Esophagus muscularis mucosa (tissue), 4 donors: Measurements from ENCODE around the gene PEX5L. TPM values are rescaled to one million over a fixed set of nuclear protein-coding genes. Genes with fewer than 3 reads are reported as not detected.

ENCODE experiments used
- DNase-seq: peaks from one replicate; pipeline ENCODE4 v3.0.0-alpha.2; 2017; ENCODE audit errors: extremely low spot score
- H3K27ac ChIP-seq, 4 donors: fragments of 200-600 bp; sonication (generic); replicated peaks in 1 of 4; 1 replicate in 3 of 4; 2 replicates in 1 of 4; pipeline ENCODE4 v1.5.1; 2016 to 2019; ENCODE audit warnings: mild to moderate bottlenecking in 1 of 4
- H3K27me3 ChIP-seq, 4 donors: fragments of 200-600 bp; sonication (generic); one replicate each; pipeline versions ENCODE4 v1.5.1 to v1.6.0; 2016 to 2019
- H3K36me3 ChIP-seq, 4 donors: fragments of 200-600 bp; sonication (generic); one replicate each; pipeline ENCODE4 v1.5.1; 2016 to 2019
- H3K4me1 ChIP-seq, 4 donors: fragments of 200-600 bp; sonication (generic); one replicate each; pipeline ENCODE4 v1.5.1; 2016 to 2019
- H3K4me3 ChIP-seq, 4 donors: fragments of 200-600 bp; sonication (generic); 1 replicate in 2 of 4; 2 replicates in 2 of 4; pipeline ENCODE4 v1.5.1; 2016 to 2019; ENCODE audit warnings: mild to moderate bottlenecking in 4 of 4, moderate library complexity in 1 of 4
- H3K9me3 ChIP-seq, 4 donors: fragments of 200-600 bp; sonication (generic); 1 replicate in 3 of 4; 2 replicates in 1 of 4; pipeline ENCODE4 v1.5.1; 2016 to 2019
- CTCF ChIP-seq, 3 experiments: fragments of 200-600 bp in 2 of 3; fragments of 450-650 bp in 1 of 3; sonication (generic) in 2 of 3; IDR thresholded peaks; one replicate each; pipeline ENCODE4 v1.5.1; 2017 to 2019; ENCODE audit warnings: antibody characterized with exemption in 3 of 3, mild to moderate bottlenecking in 2 of 3, moderate library complexity in 1 of 3
- EP300 ChIP-seq: sonication (generic); formaldehyde crosslinking; IDR thresholded peaks from one replicate; pipeline ENCODE4 v1.6.1; 2017; ENCODE audit warnings: antibody characterized with exemption
- POLR2A ChIP-seq: fragments of 450-650 bp; IDR thresholded peaks from one replicate; pipeline ENCODE4 v1.6.1; 2017; ENCODE audit warnings: antibody characterized with exemption, moderate library complexity, mild to moderate bottlenecking, low read depth
- POLR2AphosphoS5 ChIP-seq, 2 donors: sonication (generic); formaldehyde crosslinking; IDR thresholded peaks; one replicate each; pipeline ENCODE4 v1.6.1; 2017; ENCODE audit warnings: antibody characterized with exemption in 2 of 2
- WGBS: methylation state at CpG from one replicate; pipeline ENCODE4 v1.1.5; 2018; 5-methylcytosine and 5-hydroxymethylcytosine counted together
- intact Hi-C: fragments of 100-400 bp; cut with DNase I; formaldehyde crosslinking; loops from one replicate; pipeline ENCODE4 v1.15.1; 2023
- total RNA-seq, 4 donors: library from RNA; depleted of rRNA; stranded (reverse); fragments of >200 nt; gene quantifications; one replicate each; pipeline versions ENCODE4 v1.1.0 to v1.2.1, GENCODE V29; 2016

Gene PEX5L
- total RNA-seq, 4 donors from 2014 or later: 0.06 to 0.78 TPM; not detected in 2

GRCh38 chr3:179962629-179963387, 73.9 kb downstream of the PEX5L start:
- Histone ChIP-seq H3K4me3 (no peak overlapping the region), H3K27ac (no peak overlapping the region), H3K9me3 (no peaks in the 10 kb centered on the region), H3K4me1 (no peaks in the 10 kb centered on the region), H3K27me3 (peaks cover 0 to 4% (median 0%) of the 10 kb centered on the region in 4 donors), H3K36me3 (no peaks in the 10 kb centered on the region)
- WGBS: 53% methylated on average over 1 of the region's 1 CpG
- DNase-seq: no peak
- intact Hi-C loops: no loop called here
- TF ChIP-seq POLR2A: no peak
- TF ChIP-seq CTCF (IDR thresholded peaks at IDR 0.05): no peak
- TF ChIP-seq EP300: no peak
- no peak for TF ChIP-seq POLR2AphosphoS5 (IDR thresholded peaks at IDR 0.05)

GRCh38 chr3:179961703-179962078, 75.0 kb downstream of the PEX5L start:
- no peak for DNase-seq
- TF ChIP-seq EP300 (no peak), POLR2AphosphoS5 (IDR thresholded peaks at IDR 0.05) (no peak)
- no peaks in the 10 kb centered on the region for H3K36me3 ChIP-seq
- 70% methylated on average over 5 of the region's 5 CpGs for WGBS
- H3K4me1 ChIP-seq: no peaks in the 10 kb centered on the region
- intact Hi-C loops: no loop called here
- no peak overlapping the region for H3K4me3 ChIP-seq
- H3K9me3 ChIP-seq: no peaks in the 10 kb centered on the region
- H3K27me3 ChIP-seq: peaks cover 0 to under 1% (median 0%) of the 10 kb centered on the region in 4 donors
- H3K27ac ChIP-seq: no peak overlapping the region

- no peak overlapping the region for H3K4me3 ChIP-seq
- TF ChIP-seq POLR2AphosphoS5 (IDR thresholded peaks at IDR 0.05): no peak
- no peak for TF ChIP-seq EP300
- TF ChIP-seq POLR2A: no peak
- TF ChIP-seq CTCF (IDR thresholded peaks at IDR 0.05): no peak
- no peaks in the 10 kb centered on the region for H3K27me3 ChIP-seq
- H3K9me3 ChIP-seq: no peaks in the 10 kb centered on the region
- intact Hi-C loops: no loop called here
- H3K27ac ChIP-seq: no peak overlapping the region
- no peak for DNase-seq
- 76% methylated on average over 6 of the region's 6 CpGs for whole genome bisulfite sequencing
- H3K36me3 ChIP-seq: no peaks in the 10 kb centered on the region
- H3K4me1 ChIP-seq: no peaks in the 10 kb centered on the region
These were observed 75.5 kb downstream of the PEX5L start for GRCh38 chr3:179961071-179961702.

- Histone ChIP-seq H3K4me1 (no peaks in the 10 kb centered on the region), H3K36me3 (no peaks in the 10 kb centered on the region), H3K4me3 (no peak overlapping the region), H3K27ac (no peak overlapping the region), H3K27me3 (no peaks in the 10 kb centered on the region), H3K9me3 (no peaks in the 10 kb centered on the region)
- WGBS: 80% methylated on average over 9 of the region's 9 CpGs
- no peak for DNase-seq
- TF ChIP-seq CTCF (IDR thresholded peaks at IDR 0.05) (no peak), POLR2AphosphoS5 (IDR thresholded peaks at IDR 0.05) (no peak), EP300 (no peak), POLR2A (no peak)
- intact Hi-C loops: no loop called here
These were observed 78.0 kb downstream of the PEX5L start for GRCh38 chr3:179958759-179959158.

- Histone ChIP-seq H3K4me1 (no peaks in the 10 kb centered on the region), H3K27ac (no peak overlapping the region), H3K9me3 (no peaks in the 10 kb centered on the region), H3K27me3 (no peaks in the 10 kb centered on the region), H3K4me3 (no peak overlapping the region), H3K36me3 (no peaks in the 10 kb centered on the region)
- intact Hi-C loops: no loop called here
- TF ChIP-seq CTCF (IDR thresholded peaks at IDR 0.05) (no peak), POLR2AphosphoS5 (IDR thresholded peaks at IDR 0.05) (no peak), POLR2A (no peak), EP300 (no peak)
- no peak for DNase-seq
- WGBS: 66% methylated on average over 2 of the region's 2 CpGs
These were observed 78.6 kb downstream of the PEX5L start for GRCh38 chr3:179958143-179958542.
